ENCODE data around the gene FRMPD4. TPM values are rescaled to one million over a fixed set of nuclear protein-coding genes. Genes with fewer than 3 reads are reported as not detected.

Gene FRMPD4
- total RNA-seq, 2 donors from 2014 or later, result 0.02 to 0.35 TPM

DNA sequence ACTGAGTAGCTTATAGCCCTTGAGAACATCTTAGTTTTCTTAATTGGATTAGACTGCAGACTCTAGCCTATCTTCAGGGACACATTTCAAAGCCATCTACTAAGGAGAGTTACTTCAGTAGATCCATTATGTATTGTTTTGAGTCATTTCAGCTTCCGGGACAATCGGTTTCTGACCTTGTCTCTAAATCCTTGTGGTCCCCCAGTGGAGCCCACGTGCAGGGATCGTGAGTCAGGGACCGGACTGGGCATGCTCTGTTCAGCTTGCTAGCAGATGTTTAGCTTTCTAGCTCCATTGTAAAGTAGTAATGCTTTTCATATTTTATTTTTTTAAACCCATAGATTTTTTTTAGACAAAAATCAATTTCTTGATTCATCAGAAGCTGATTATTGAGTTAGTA lies 441.0 kb downstream of the FRMPD4 start:
- Histone ChIP-seq H3K4me1 (no peaks in the 10 kb centered on the region), H3K9ac (ENCODE audit: low read depth in 2 of 2, low read length in 2 of 2) (no peak overlapping the region), H3K4me3 (no peak overlapping the region), H3K36me3 (no peaks in the 10 kb centered on the region), H3K27me3 (no peaks in the 10 kb centered on the region), H3K9me3 (no peaks in the 10 kb centered on the region), H3K27ac (no peak overlapping the region)
- no peak for DNase-seq
- TF ChIP-seq, protein P1, sequence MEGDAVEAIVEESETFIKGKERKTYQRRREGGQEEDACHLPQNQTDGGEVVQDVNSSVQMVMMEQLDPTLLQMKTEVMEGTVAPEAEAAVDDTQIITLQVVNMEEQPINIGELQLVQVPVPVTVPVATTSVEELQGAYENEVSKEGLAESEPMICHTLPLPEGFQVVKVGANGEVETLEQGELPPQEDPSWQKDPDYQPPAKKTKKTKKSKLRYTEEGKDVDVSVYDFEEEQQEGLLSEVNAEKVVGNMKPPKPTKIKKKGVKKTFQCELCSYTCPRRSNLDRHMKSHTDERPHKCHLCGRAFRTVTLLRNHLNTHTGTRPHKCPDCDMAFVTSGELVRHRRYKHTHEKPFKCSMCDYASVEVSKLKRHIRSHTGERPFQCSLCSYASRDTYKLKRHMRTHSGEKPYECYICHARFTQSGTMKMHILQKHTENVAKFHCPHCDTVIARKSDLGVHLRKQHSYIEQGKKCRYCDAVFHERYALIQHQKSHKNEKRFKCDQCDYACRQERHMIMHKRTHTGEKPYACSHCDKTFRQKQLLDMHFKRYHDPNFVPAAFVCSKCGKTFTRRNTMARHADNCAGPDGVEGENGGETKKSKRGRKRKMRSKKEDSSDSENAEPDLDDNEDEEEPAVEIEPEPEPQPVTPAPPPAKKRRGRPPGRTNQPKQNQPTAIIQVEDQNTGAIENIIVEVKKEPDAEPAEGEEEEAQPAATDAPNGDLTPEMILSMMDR (IDR thresholded peaks at IDR 0.05), result no peak
- intact Hi-C loops (cut with DNase I), result no loop called here

GRCh38 chrX:12580548-12580947 lies 442.3 kb downstream of the FRMPD4 start:
- H3K9me3 ChIP-seq, result no peaks in the 10 kb centered on the region
- no peaks in the 10 kb centered on the region for H3K4me1 ChIP-seq
- H3K27me3 ChIP-seq, result no peaks in the 10 kb centered on the region
- H3K27ac ChIP-seq, result no peak overlapping the region
- no peak overlapping the region for H3K4me3 ChIP-seq
- TF ChIP-seq, protein P1 (IDR thresholded peaks at IDR 0.05), result no peak
- no peak overlapping the region for H3K9ac ChIP-seq (ENCODE audit: low read depth in 2 of 2, low read length in 2 of 2)
- DNase-seq, result no peak
- no peaks in the 10 kb centered on the region for H3K36me3 ChIP-seq
- intact Hi-C loops (cut with DNase I), result no loop called here

- H3K9me3 ChIP-seq, result no peaks in the 10 kb centered on the region
- H3K9ac ChIP-seq (ENCODE audit: low read depth in 2 of 2, low read length in 2 of 2), result no peak overlapping the region
- no peak overlapping the region for H3K4me3 ChIP-seq
- no peaks in the 10 kb centered on the region for H3K36me3 ChIP-seq
- H3K27me3 ChIP-seq, result no peaks in the 10 kb centered on the region
- H3K27ac ChIP-seq, result no peak overlapping the region
- TF ChIP-seq, protein P1 (IDR thresholded peaks at IDR 0.05), result no peak
- intact Hi-C loops (cut with DNase I), result no loop called here
- no peaks in the 10 kb centered on the region for H3K4me1 ChIP-seq
- no peak for DNase-seq
Measured at GRCh38 chrX:12581546-12581945, 443.3 kb downstream of the FRMPD4 start.

GRCh38 chrX:12582649-12583048 lies 444.4 kb downstream of the FRMPD4 start:
- no peaks in the 10 kb centered on the region for H3K4me1 ChIP-seq
- H3K9me3 ChIP-seq, result no peaks in the 10 kb centered on the region
- no peak overlapping the region for H3K4me3 ChIP-seq
- no peak overlapping the region for H3K27ac ChIP-seq
- TF ChIP-seq, protein P1 (IDR thresholded peaks at IDR 0.05), result no peak
- H3K9ac ChIP-seq (ENCODE audit: low read depth in 2 of 2, low read length in 2 of 2), result no peak overlapping the region
- no peaks in the 10 kb centered on the region for H3K36me3 ChIP-seq
- no peaks in the 10 kb centered on the region for H3K27me3 ChIP-seq
- intact Hi-C loops (cut with DNase I), result no loop called here
- DNase-seq, result no peak

- H3K27me3 ChIP-seq, result no peaks in the 10 kb centered on the region
- TF ChIP-seq, protein P1 (IDR thresholded peaks at IDR 0.05), result no peak
- intact Hi-C loops (cut with DNase I), result no loop called here
- H3K4me3 ChIP-seq, result no peak overlapping the region
- no peaks in the 10 kb centered on the region for H3K9me3 ChIP-seq
- DNase-seq, result no peak
- no peaks in the 10 kb centered on the region for H3K4me1 ChIP-seq
- H3K27ac ChIP-seq, result no peak overlapping the region
- no peaks in the 10 kb centered on the region for H3K36me3 ChIP-seq
- H3K9ac ChIP-seq (ENCODE audit: low read depth in 2 of 2, low read length in 2 of 2), result no peak overlapping the region
Measured at GRCh38 chrX:12583543-12583942, 445.3 kb downstream of the FRMPD4 start.

GRCh38 chrX:12595720-12596119 lies 457.4 kb downstream of the FRMPD4 start:
- no peak overlapping the region for H3K4me3 ChIP-seq
- no peaks in the 10 kb centered on the region for H3K9me3 ChIP-seq
- intact Hi-C loops (cut with DNase I), result no loop called here
- TF ChIP-seq, protein P1 (IDR thresholded peaks at IDR 0.05), result no peak
- no peaks in the 10 kb centered on the region for H3K36me3 ChIP-seq
- DNase-seq, result no peak
- H3K9ac ChIP-seq (ENCODE audit: low read depth in 2 of 2, low read length in 2 of 2), result no peak overlapping the region
- no peaks in the 10 kb centered on the region for H3K4me1 ChIP-seq
- no peaks in the 10 kb centered on the region for H3K27me3 ChIP-seq
- no peak overlapping the region for H3K27ac ChIP-seq
